Vagina (tissue), 2 donors: ENCODE data around the gene NRG3.

Source experiments
- CTCF ChIP-seq, 3 experiments: fragments of 450-650 bp in 2 of 3; fragments of 200-600 bp in 1 of 3; sonication (generic) in 1 of 3; IDR thresholded peaks; one replicate each; pipeline ENCODE4 v1.5.1; 2017 to 2019; ENCODE audit warnings: antibody characterized with exemption in 3 of 3, mild to moderate bottlenecking in 2 of 3, moderate library complexity in 2 of 3
- POLR2A ChIP-seq, 2 donors: fragments of 450-650 bp; IDR thresholded peaks; one replicate each; pipeline ENCODE4 v1.6.1; 2017; ENCODE audit warnings: antibody characterized with exemption in 2 of 2, mild to moderate bottlenecking in 2 of 2, moderate library complexity in 2 of 2
- POLR2AphosphoS5 ChIP-seq, 2 donors: sonication (generic); formaldehyde crosslinking; IDR thresholded peaks; one replicate each; pipeline ENCODE4 v1.9.0; 2017; ENCODE audit warnings: antibody characterized with exemption in 2 of 2, mild to moderate bottlenecking in 2 of 2, low read depth in 1 of 2; ENCODE audit not compliant: insufficient read depth in 1 of 2

GRCh38 chr10:81886939-81887338, 11.9 kb downstream of the NRG3 start:
- TF ChIP-seq POLR2A (IDR thresholded peaks at IDR 0.05) (no peak), CTCF (IDR thresholded peaks at IDR 0.05) (no peak), POLR2AphosphoS5 (IDR thresholded peaks at IDR 0.05; ENCODE audit: insufficient read depth in 1 of 2, low read depth in 1 of 2) (no peak)
